Hepatocyte (in vitro differentiated cells): ENCODE data around the gene NYAP2.

ENCODE experiments used
- CTCF ChIP-seq: fragments of 200-600 bp; sonication (generic); IDR thresholded peaks from 2 replicates; pipeline ENCODE4 v1.5.1; 2016; ENCODE audit warnings: antibody characterized with exemption, mild to moderate bottlenecking; ENCODE audit not compliant: poor library complexity
- EZH2 ChIP-seq: fragments of 200-600 bp; sonication (generic); IDR thresholded peaks from 2 replicates; pipeline ENCODE4 v1.6.1; 2016; ENCODE audit warnings: antibody characterized with exemption, mild to moderate bottlenecking, borderline replicate concordance
- EZH2phosphoT487 ChIP-seq: fragments of 200-600 bp; sonication (generic); IDR thresholded peaks from one replicate; pipeline ENCODE4 v1.6.1; 2018; ENCODE audit warnings: antibody characterized with exemption, mild to moderate bottlenecking, low read depth, moderate library complexity; ENCODE audit not compliant: unreplicated experiment, severe bottlenecking

- no peak for TF ChIP-seq CTCF
- no peak for TF ChIP-seq EZH2
- no peak for TF ChIP-seq EZH2phosphoT487
Measured at GRCh38 chr2:225573603-225574002, 174.1 kb downstream of the NYAP2 start.
